SK-N-MC (cell line): ENCODE results near the gene CREB3L2.

Experiments used
- DNase-seq: peaks from one replicate; pipeline ENCODE4 v3.0.0-alpha.2; 2011; ENCODE audit warnings: low read depth, low spot score
- H3K27ac ChIP-seq: fragments of 200-600 bp; sonication (generic); 2 replicates; pipeline ENCODE4 v1.5.1; 2016; ENCODE audit warnings: mixed run types
- H3K36me3 ChIP-seq: fragments of 200-600 bp; sonication (generic); 2 replicates; pipeline ENCODE4 v1.6.1; 2017; ENCODE audit warnings: antibody characterized with exemption, low read length, mixed read lengths; ENCODE audit not compliant: insufficient read depth
- H3K4me3 ChIP-seq: fragments of 200-600 bp; sonication (generic); 2 replicates; pipeline ENCODE4 v1.5.1; 2016
- H3K9ac ChIP-seq: fragments of 200-600 bp; sonication (generic); 2 replicates; pipeline ENCODE4 v1.8.0; 2017; ENCODE audit warnings: mixed run types, mixed read lengths; ENCODE audit not compliant: insufficient read length
- H3K9me3 ChIP-seq: fragments of 200-600 bp; sonication (generic); 2 replicates; pipeline ENCODE4 v1.6.1; 2017; ENCODE audit warnings: low read depth, mild to moderate bottlenecking, antibody characterized with exemption, low read length, moderate library complexity, mixed read lengths
- EZH2 ChIP-seq: fragments of 200-600 bp; sonication (generic); IDR thresholded peaks from one replicate; pipeline ENCODE4 v1.6.1; 2017; ENCODE audit warnings: antibody characterized with exemption
- FOXP2 ChIP-seq: optimal IDR thresholded peaks from 2 replicates; pipeline ENCODE3; 2011; ENCODE audit warnings: mild to moderate bottlenecking, moderate library complexity; ENCODE audit not compliant: insufficient read depth; ENCODE audit errors: extremely low read length, control extremely low read depth
- POLR2AphosphoS5 ChIP-seq: IDR thresholded peaks from 2 replicates; pipeline ENCODE4 v1.6.1; 2012; ENCODE audit warnings: mild to moderate bottlenecking, low read depth, low read length, borderline replicate concordance

The CREB3L2 gene

DNA sequence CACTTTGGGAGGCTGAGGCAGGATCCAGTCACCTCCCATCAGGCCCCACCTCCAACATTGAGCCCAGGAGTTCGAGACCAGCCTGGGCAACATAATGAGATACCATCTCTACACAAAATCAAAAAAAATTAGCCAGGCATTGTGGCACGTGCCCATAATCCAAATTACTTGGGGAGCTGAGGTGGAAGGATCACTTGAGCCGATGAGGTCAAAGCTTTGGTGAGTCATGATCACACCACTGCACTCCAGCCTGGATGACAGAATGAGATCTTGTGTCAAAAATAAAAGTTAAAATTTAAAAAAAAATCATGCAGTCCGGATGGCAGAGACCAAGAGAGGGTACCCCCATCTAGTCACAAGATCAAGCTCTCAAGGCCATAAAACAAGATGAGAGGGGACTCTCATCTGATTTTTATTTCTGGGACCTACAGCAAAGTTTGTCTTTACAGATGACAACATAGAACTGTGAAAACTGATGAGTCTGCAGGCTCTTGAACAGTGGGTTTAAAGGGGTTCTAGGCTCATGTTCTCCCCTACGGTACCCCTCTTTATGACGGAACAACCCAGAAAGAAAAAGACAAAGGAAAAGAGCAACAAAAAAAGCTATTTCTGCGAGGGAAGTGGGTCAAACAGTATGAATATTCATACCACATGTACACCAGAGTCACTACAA, 28.9 kb upstream of the CREB3L2 start:
- Histone ChIP-seq H3K4me3 (no peak overlapping the region), H3K36me3 (no peaks in the 10 kb centered on the region), H3K9me3 (no peaks in the 10 kb centered on the region), H3K27ac (no peak overlapping the region), H3K9ac (no peak overlapping the region)
- DNase-seq: no peak
- TF ChIP-seq EZH2 (no peak), FOXP2 (no peak), POLR2AphosphoS5 (no peak)

DNA sequence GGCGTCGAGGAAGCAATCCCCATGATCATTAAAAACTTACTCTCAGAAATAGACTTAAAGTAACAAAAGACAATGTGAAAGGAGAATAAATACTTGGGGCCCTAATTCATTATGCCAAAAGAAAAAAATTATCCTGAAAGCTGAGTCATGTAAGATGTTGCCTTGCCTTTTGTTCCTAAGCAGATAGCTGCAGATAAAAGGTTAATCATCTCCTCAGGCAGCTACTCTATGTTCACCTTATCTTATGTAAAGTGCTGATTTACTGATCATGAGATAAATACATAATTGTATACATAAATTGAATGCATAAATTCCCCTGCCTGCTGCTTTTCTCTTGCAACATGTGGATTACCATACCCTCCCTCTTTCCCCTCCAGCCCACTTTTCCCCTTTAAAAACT, 28.1 kb upstream of the CREB3L2 start:
- TF ChIP-seq FOXP2 (no peak), EZH2 (no peak), POLR2AphosphoS5 (no peak)
- no peak overlapping the region for H3K4me3 ChIP-seq
- H3K36me3 ChIP-seq: no peaks in the 10 kb centered on the region
- DNase-seq: peak; percentile 0
- no peak overlapping the region for H3K27ac ChIP-seq
- no peaks in the 10 kb centered on the region for H3K9me3 ChIP-seq
- no peak overlapping the region for H3K9ac ChIP-seq

DNA sequence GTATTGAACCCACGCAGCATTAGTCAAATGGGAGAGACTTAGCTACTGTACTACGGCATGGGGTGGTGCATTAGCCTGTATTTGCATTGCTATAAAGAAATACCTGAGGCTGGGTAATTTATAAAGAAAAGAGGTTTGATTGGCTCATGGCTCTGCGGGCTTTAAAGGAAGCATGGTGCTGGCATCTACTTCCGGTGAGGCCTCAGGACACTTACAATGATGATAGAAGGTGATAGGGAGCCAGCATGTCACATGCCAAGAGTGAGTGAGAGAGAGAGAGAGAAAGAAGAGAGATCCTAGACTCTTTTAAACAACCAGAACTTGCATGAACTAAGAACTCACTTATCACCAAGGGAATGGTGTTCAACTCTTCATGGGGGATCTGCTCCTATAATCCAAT, 27.2 kb upstream of the CREB3L2 start:
- DNase-seq: no peak
- TF ChIP-seq POLR2AphosphoS5 (no peak), FOXP2 (no peak), EZH2 (no peak)
- H3K9ac ChIP-seq: no peak overlapping the region
- no peaks in the 10 kb centered on the region for H3K36me3 ChIP-seq
- H3K9me3 ChIP-seq: no peaks in the 10 kb centered on the region
- H3K4me3 ChIP-seq: no peak overlapping the region
- no peak overlapping the region for H3K27ac ChIP-seq

DNA sequence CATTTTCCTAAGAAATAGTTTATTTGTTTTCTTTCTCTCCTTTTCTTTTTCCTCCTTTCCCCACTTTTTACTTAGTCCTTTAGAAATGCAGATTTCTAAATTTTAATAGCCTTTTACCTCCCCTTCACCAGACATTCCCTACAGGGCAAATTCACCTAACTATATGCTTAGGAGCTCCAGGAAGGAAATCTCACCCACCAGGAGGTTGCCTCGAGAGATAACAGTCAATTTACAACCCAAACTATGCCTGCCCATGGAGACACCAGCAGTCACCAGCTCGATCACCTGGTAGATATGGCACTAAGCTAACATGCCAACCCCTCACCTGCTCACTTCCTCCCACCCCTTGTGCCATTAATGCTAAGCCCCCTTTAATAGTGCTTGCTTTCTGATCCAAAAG, 25.2 kb upstream of the CREB3L2 start:
- Histone ChIP-seq H3K27ac (no peak overlapping the region), H3K9me3 (no peaks in the 10 kb centered on the region), H3K36me3 (no peaks in the 10 kb centered on the region), H3K9ac (no peak overlapping the region), H3K4me3 (no peak overlapping the region)
- no peak for DNase-seq
- TF ChIP-seq POLR2AphosphoS5: no peak
- TF ChIP-seq EZH2: no peak
- no peak for TF ChIP-seq FOXP2

DNA sequence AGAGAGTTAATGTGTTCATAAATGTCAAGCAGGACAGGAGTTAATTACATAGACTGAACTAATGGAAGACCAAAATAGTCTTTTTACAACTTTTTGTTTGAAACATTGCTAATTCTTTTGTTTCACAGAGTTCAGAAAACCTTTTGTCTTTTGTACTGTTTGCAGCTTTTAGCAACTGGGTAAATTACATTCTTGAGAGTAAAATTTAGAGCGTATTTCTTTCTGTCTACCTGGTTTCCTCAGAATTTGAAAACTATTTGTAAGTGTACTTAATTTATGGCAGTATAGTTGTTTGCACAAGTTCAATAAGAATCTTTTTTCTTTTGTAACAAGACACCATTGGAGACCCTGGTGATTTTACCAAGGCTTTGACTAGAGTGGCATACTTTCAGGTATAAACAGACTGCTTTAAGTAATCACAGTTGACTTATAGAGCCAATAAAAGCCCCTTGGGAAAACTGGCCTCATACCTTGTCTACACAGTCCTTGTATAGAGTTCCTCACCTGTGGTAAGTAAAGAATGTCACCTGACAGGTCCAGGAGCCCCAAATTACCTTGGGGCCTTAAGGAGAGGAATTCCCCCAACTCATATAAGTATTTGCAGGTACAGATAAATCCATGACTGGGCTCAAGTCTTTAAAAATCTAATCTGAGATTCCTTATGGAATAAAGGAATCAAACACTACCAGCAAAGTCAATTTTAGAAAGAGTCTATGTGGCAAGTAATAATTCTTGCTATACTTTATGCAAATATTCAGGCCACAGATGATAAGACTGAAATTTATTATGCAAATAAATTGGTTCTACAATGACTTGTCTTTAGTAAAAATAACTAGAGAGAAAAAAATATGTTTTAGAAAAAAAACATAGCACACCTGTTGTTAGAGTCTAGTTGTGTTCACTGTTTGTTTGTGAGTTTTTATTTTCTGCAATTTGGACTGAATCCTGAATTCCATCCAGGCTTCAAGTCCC, 23.6 kb upstream of the CREB3L2 start:
- Histone ChIP-seq H3K9ac (no peak overlapping the region), H3K36me3 (no peaks in the 10 kb centered on the region), H3K9me3 (no peaks in the 10 kb centered on the region), H3K27ac (no peak overlapping the region), H3K4me3 (no peak overlapping the region)
- TF ChIP-seq EZH2 (no peak), FOXP2 (no peak), POLR2AphosphoS5 (no peak)
- no peak for DNase-seq

DNA sequence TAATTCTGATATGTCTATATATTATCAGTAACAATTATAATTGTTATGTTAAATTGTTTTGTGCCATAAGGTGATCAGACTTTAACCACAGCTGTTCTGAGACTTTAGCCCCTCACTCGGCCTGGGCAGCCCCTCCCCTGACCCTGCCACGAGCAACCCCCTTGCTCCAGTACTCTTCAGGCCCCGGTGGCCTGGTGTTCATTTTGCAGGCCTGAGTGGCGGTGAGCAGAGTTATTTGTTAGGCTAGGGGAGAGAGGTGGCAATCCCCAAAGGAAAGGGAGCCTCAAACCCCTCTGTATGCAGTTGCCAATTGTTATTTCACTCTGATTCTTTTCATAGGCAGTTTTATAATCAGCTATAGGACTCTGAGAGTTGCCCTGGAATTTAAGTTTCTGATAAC, 22.9 kb upstream of the CREB3L2 start:
- no peaks in the 10 kb centered on the region for H3K9me3 ChIP-seq
- no peaks in the 10 kb centered on the region for H3K36me3 ChIP-seq
- H3K27ac ChIP-seq: no peak overlapping the region
- H3K9ac ChIP-seq: no peak overlapping the region
- DNase-seq: no peak
- TF ChIP-seq FOXP2 (no peak), POLR2AphosphoS5 (no peak), EZH2 (no peak)
- no peak overlapping the region for H3K4me3 ChIP-seq

DNA sequence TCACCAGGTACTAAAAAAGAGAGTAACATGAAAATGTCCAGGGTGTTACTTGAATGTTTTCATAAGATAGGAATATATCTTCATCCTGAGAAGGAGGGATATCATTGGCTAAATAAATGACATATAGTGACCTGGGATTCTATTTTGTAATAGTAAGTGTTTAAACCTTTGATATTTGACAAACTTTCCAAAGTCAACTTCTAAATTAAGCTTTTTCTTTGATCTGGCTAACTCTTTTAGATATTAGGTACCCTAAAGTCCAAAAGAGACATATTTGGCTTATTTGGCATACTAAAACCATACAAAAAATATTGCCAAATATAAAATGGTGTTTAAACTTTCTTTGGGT, 22.4 kb upstream of the CREB3L2 start:
- TF ChIP-seq FOXP2: no peak
- no peak for TF ChIP-seq POLR2AphosphoS5
- TF ChIP-seq EZH2: no peak
- H3K4me3 ChIP-seq: no peak overlapping the region

DNA sequence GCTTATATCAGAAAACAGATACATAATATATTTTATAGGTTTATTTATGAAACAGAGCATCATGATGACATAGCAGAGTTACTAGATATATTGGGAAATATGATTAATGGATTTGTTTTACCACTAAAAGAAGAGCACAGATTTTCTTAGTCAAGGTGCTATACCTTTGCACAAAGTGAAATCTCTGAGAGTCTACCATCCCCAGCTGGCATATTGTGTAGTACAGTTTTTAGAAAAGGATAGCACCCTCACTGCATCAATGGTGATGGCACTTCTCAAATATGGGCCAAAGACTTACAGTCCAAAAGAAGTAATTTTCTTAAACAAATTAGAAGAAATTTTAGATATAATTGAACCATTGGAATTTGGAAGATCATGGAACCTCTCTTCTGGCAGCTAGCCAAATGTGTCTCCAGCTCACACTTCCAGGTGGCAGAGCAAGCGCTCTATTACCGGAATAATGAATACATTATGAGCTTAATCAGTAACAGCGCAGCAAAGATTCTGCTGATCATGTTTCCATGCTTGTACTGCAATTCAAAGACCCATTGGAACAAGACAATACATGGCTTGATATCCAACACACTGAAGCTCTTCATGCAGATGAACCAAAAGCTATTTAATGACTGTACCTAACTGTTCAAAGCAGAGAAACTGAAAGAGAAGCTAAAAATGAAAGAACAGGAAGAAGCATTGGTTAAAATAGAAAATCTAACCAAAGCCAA, 21.9 kb upstream of the CREB3L2 start:
- Histone ChIP-seq H3K9me3 (no peaks in the 10 kb centered on the region), H3K9ac (no peak overlapping the region), H3K4me3 (no peak overlapping the region), H3K36me3 (no peaks in the 10 kb centered on the region), H3K27ac (no peak overlapping the region)
- DNase-seq: no peak
- no peak for TF ChIP-seq POLR2AphosphoS5
- no peak for TF ChIP-seq EZH2
- TF ChIP-seq FOXP2: no peak

More for the DNA sequence above, 22.4 kb upstream of the CREB3L2 start:
- Histone ChIP-seq H3K27ac (no peak overlapping the region), H3K9me3 (no peaks in the 10 kb centered on the region), H3K36me3 (no peaks in the 10 kb centered on the region), H3K9ac (no peak overlapping the region)
- DNase-seq: no peak
